ENCODE measurements around the gene ZG16B. TPM values are rescaled to one million over a fixed set of nuclear protein-coding genes. Genes with fewer than 3 reads are reported as not detected.

ZG16B gene
- total RNA-seq, 1 experiment from 2014 or later, result not detected

DNA sequence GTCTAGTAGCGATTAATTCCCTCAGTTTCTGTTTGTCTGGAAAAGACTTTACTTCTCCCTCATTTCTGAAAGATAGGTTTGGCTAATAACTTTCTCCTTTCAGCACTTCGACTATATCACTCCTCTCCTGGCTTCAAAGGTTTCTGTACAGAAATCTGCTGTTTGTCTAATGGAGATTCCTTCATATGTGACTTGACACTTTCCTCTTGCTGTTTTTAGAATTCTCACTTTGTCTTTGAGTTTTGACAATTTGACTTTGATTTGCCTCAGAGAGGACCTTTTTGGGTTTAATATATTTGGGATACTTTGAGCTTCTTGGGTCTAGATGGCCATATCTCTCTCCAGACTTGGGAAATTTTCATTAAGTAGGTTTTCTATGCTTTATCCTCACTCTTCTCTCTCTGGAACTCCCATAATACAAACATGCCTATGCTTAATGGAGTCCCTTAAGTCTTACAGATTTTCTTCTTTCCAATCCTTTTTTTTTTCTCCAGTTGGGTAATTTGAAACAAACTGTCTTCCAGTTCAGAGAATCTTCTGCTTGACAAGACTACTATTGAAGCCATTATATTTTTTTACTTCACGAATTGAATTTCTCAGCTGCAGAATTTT is 20.8 kb upstream of the ZG16B start:
- Histone ChIP-seq H3K23me2 (ENCODE audit: insufficient read length, low read depth, low read length, poor library complexity, severe bottlenecking) (no peaks in the 10 kb centered on the region), H3K18ac (ENCODE audit: insufficient read length, low read depth, low read length) (no peak overlapping the region), H3K27ac (ENCODE audit: insufficient read length, low read depth, low read length) (no peak overlapping the region), H3K4me1 (ENCODE audit: insufficient read depth, low read length) (no peaks in the 10 kb centered on the region), H3K4ac (ENCODE audit: low read depth, low read length) (no peak overlapping the region), H2AFZ (ENCODE audit: low read length) (no peak overlapping the region), H3T11ph (ENCODE audit: low read length) (no peak overlapping the region), H3K27me3 (ENCODE audit: insufficient read depth, low read length) (no peaks in the 10 kb centered on the region), H3K4me2 (ENCODE audit: insufficient read depth, insufficient read length, low read length) (no peak overlapping the region), H4K20me1 (ENCODE audit: control insufficient read depth, insufficient read depth, insufficient read length) (no peaks in the 10 kb centered on the region), H4K8ac (replicated peaks; ENCODE audit: insufficient read length, low read depth, low read length) (no peak overlapping the region), H2BK20ac (ENCODE audit: low read depth, low read length, poor library complexity, severe bottlenecking) (no peak overlapping the region), H4K91ac (ENCODE audit: insufficient read length, low read depth, low read length) (no peak overlapping the region), H2BK120ac (ENCODE audit: low read depth, low read length, poor library complexity, severe bottlenecking) (no peak overlapping the region), H2AK5ac (ENCODE audit: insufficient read length, low read length) (no peak overlapping the region), H2BK12ac (ENCODE audit: insufficient read length, low read depth, low read length) (no peak overlapping the region), H4K5ac (ENCODE audit: insufficient read length, low read depth, low read length) (no peak overlapping the region), H2BK15ac (ENCODE audit: low read depth, low read length) (no peak overlapping the region), H3K14ac (ENCODE audit: insufficient read depth, low read length) (no peak overlapping the region), H3K79me2 (ENCODE audit: insufficient read depth, low read length) (no peaks in the 10 kb centered on the region), H3K79me1 (ENCODE audit: insufficient read depth, low read depth, low read length, poor library complexity, severe bottlenecking) (no peaks in the 10 kb centered on the region), H2BK5ac (ENCODE audit: insufficient read length, low read length) (no peak overlapping the region), H3K9me3 (ENCODE audit: control insufficient read depth, low read depth, low read length) (peaks cover 2% of the 10 kb centered on the region), H3K9ac (ENCODE audit: extremely low read depth, insufficient read length, low read length) (no peak overlapping the region), H3K23ac (ENCODE audit: insufficient read length, low read depth, low read length) (no peak overlapping the region), H3K56ac (ENCODE audit: insufficient read length, low read depth, low read length) (no peak overlapping the region)
- Mint-ChIP-seq H3K36me3 (ENCODE audit: insufficient read depth in 1 of 3, low read depth in 3 of 3) (no peaks in the 10 kb centered on the region; a peak in 1 of 7 replicates), H3K4me3 (no peak overlapping the region), H3K27ac (no peak overlapping the region), H3K4me1 (peaks cover 7% of the 10 kb centered on the region in 2 experiments; a peak in 3 of 4 replicates), H3K9me3 (peaks cover 12 to 16% of the 10 kb centered on the region in 2 experiments), H3K27me3 (ENCODE audit: low read depth) (peaks cover 37% of the 10 kb centered on the region)
- TF ChIP-seq, protein P1, sequence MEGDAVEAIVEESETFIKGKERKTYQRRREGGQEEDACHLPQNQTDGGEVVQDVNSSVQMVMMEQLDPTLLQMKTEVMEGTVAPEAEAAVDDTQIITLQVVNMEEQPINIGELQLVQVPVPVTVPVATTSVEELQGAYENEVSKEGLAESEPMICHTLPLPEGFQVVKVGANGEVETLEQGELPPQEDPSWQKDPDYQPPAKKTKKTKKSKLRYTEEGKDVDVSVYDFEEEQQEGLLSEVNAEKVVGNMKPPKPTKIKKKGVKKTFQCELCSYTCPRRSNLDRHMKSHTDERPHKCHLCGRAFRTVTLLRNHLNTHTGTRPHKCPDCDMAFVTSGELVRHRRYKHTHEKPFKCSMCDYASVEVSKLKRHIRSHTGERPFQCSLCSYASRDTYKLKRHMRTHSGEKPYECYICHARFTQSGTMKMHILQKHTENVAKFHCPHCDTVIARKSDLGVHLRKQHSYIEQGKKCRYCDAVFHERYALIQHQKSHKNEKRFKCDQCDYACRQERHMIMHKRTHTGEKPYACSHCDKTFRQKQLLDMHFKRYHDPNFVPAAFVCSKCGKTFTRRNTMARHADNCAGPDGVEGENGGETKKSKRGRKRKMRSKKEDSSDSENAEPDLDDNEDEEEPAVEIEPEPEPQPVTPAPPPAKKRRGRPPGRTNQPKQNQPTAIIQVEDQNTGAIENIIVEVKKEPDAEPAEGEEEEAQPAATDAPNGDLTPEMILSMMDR (conservative IDR thresholded peaks at IDR 0.05), result no peak
- WGBS (ENCODE audit: extremely low coverage, insufficient read length, low lambda C conversion rate), result no CpG with 5 or more reads among the region's 3 CpGs
- DNase-seq, result no peak

Data from H9 (cell line).